NCI-H128 (cell line): ENCODE data around the gene SURF2.
"Not testable (repeated sequence)": the region's sequence is repeated elsewhere in the genome, so short reads cannot be mapped to it uniquely, and the experiment has no call there.

Experiments
- DNase-seq: peaks from one replicate; lab custom pipeline; 2025; ENCODE audit not compliant: unreplicated experiment; lab: John Stamatoyannopoulos, UW

The SURF2 gene

GRCh38 chr9:133356391-133357091 lies at the start of gene SURF2, which contains the start of gene SURF1:
Gene SURF2 (plus strand): TSS chr9:133356550. CDS start chr9:133356593, 43 bp downstream.
Gene SURF1 (minus strand): TSS chr9:133356487. CDS start chr9:133356453, 34 bp downstream.
- peak; percentile 65 for DNase-seq

GRCh38 chr9:133307301-133307700 lies 49.0 kb upstream of the SURF2 start:
- no peak for DNase-seq

- no peak for DNase-seq
Observed at GRCh38 chr9:133309608-133310007, 46.7 kb upstream of the SURF2 start.

GRCh38 chr9:133315997-133316396 lies 40.4 kb upstream of the SURF2 start:
- no peak for DNase-seq

- DNase-seq, result not testable (repeated sequence)
Observed at GRCh38 chr9:133317551-133317950, 38.8 kb upstream of the SURF2 start.

- no peak for DNase-seq
Observed at GRCh38 chr9:133320421-133320881, 35.9 kb upstream of the SURF2 start.

- no peak for DNase-seq
Observed at GRCh38 chr9:133321411-133321935, 34.9 kb upstream of the SURF2 start.

- no peak for DNase-seq
Observed at GRCh38 chr9:133322701-133323100, 33.6 kb upstream of the SURF2 start.

- DNase-seq, result no peak
Observed at GRCh38 chr9:133323211-133323610, 33.1 kb upstream of the SURF2 start.

- no peak for DNase-seq
Observed at GRCh38 chr9:133323991-133324703, 32.2 kb upstream of the SURF2 start.

GRCh38 chr9:133327021-133327420 lies 29.3 kb upstream of the SURF2 start:
- not testable (repeated sequence) for DNase-seq

- DNase-seq, result no peak
Observed at GRCh38 chr9:133327834-133328484, 28.4 kb upstream of the SURF2 start.

- not testable (repeated sequence) for DNase-seq
Observed at GRCh38 chr9:133329306-133330156, 26.8 kb upstream of the SURF2 start.

- no peak for DNase-seq
Observed at GRCh38 chr9:133331221-133331620, 25.1 kb upstream of the SURF2 start.

- DNase-seq, result no peak
Observed at GRCh38 chr9:133331641-133332380, 24.5 kb upstream of the SURF2 start.

GRCh38 chr9:133332381-133332730 lies 24.0 kb upstream of the SURF2 start:
- no peak for DNase-seq

- DNase-seq, result no peak
Observed at GRCh38 chr9:133333011-133333410, 23.3 kb upstream of the SURF2 start.

GRCh38 chr9:133333566-133333965 lies 22.8 kb upstream of the SURF2 start:
- no peak for DNase-seq

- DNase-seq, result no peak
Observed at GRCh38 chr9:133334161-133334560, 22.2 kb upstream of the SURF2 start.

- not testable (repeated sequence) for DNase-seq
Observed at GRCh38 chr9:133334888-133335287, 21.5 kb upstream of the SURF2 start.
